GM12878 (cell line): ENCODE results near the gene RAET1G.
"Not testable (repeated sequence)": the region's sequence is repeated elsewhere in the genome, so short reads cannot be mapped to it uniquely, and the experiment has no call there.

Experiments used
- ETV6 ChIP-seq, 2 experiments: fragments of 450-650 bp in 1 of 2; IDR thresholded peaks in 1 of 2; conservative IDR thresholded peaks in 1 of 2; 2 replicates each; pipeline ENCODE4 v1.6.1; 2014; ENCODE audit warnings: antibody characterized with exemption in 1 of 2, borderline replicate concordance in 1 of 2, low read depth in 1 of 2, mild to moderate bottlenecking in 1 of 2, moderate library complexity in 1 of 2
- KLF5 ChIP-seq: fragments of 450-650 bp; IDR thresholded peaks from 2 replicates; pipeline ENCODE4 v1.6.1; 2014; ENCODE audit warnings: mild to moderate bottlenecking; ENCODE audit not compliant: partially characterized antibody
- MTA3 ChIP-seq: IDR thresholded peaks from 2 replicates; pipeline ENCODE4 v1.6.1; 2012; ENCODE audit warnings: low read length, inconsistent platforms, borderline replicate concordance
- MXI1 ChIP-seq: fragments of 150-350 bp; IDR thresholded peaks from 2 replicates; pipeline ENCODE4 v1.6.1; 2011; ENCODE audit warnings: low read depth, mild to moderate bottlenecking, inconsistent platforms, low read length, improper control_type of control experiment
- MYC ChIP-seq: IDR thresholded peaks from 2 replicates; pipeline ENCODE4 v1.6.1; 2011; ENCODE audit warnings: mild to moderate bottlenecking, low read length, moderate library complexity, inconsistent platforms; ENCODE audit not compliant: insufficient read depth, insufficient replicate concordance, insufficient read length, severe bottlenecking
- POLR2A ChIP-seq: IDR thresholded peaks from 2 replicates; pipeline ENCODE4 v1.6.1; 2011; ENCODE audit warnings: low read depth, mild to moderate bottlenecking, low read length
- POLR2AphosphoS5 ChIP-seq: IDR thresholded peaks from 2 replicates; pipeline ENCODE4 v1.6.1; 2011; ENCODE audit warnings: mild to moderate bottlenecking, low read length, inconsistent platforms
- TAF1 ChIP-seq: IDR thresholded peaks from 2 replicates; pipeline ENCODE4 v1.6.1; 2011; ENCODE audit warnings: mild to moderate bottlenecking, low read depth, low read length, borderline replicate concordance
- TF ChIP-seq, protein P1 (sequence below): IDR thresholded peaks from 2 replicates; pipeline ENCODE4 v1.6.1; 2011; ENCODE audit warnings: low read depth, low read length, improper control_type of control experiment, borderline replicate concordance
- TF ChIP-seq, protein P2 (sequence below), 3 experiments: IDR thresholded peaks in 2 of 3; conservative IDR thresholded peaks in 1 of 3; 2 replicates each; pipeline ENCODE4 v1.5.1; 2011; ENCODE audit warnings: low read depth in 3 of 3, low read length in 3 of 3, mild to moderate bottlenecking in 3 of 3, control low read depth in 2 of 3, moderate library complexity in 2 of 3, inconsistent platforms in 1 of 3, mixed read lengths in 1 of 3; ENCODE audit not compliant: control insufficient read depth in 2 of 3, insufficient read depth in 1 of 3; ENCODE audit errors: extremely low read depth in 1 of 3
- TF ChIP-seq, protein P3 (sequence below): fragments of 450-650 bp; IDR thresholded peaks from 2 replicates; pipeline ENCODE4 v1.6.1; 2018; ENCODE audit warnings: borderline replicate concordance, mild to moderate bottlenecking; ENCODE audit not compliant: partially characterized antibody
- TF ChIP-seq, protein P4 (sequence below): IDR thresholded peaks from 2 replicates; pipeline ENCODE4 v1.6.1; 2011; ENCODE audit warnings: low read depth, mild to moderate bottlenecking, low read length, moderate library complexity, borderline replicate concordance; ENCODE audit errors: extremely low read depth

DNA sequence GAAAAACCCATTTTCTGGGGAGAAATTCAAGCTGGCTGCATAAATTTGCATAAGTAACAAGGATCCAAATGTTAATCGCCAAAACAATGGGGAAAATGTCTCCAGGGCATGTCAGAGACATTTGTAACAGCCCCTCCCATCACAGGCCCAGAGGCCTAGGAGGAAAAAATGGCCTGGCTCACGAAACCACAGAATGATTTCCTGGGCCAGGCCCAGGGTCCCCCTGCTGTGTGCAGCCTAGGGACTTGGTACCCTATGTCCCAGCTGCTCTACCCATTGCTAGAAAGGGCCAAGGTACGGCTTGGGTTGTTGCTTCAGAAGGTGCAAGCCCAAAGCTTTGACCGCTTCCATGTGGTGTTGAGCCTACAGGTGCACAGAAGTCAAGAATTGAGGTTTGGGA is 14.4 kb downstream of the RAET1G start:
- not testable (repeated sequence) for TF ChIP-seq KLF5; MXI1; MYC; POLR2A; MTA3; TAF1; ETV6 (conservative IDR thresholded peaks at IDR 0.05 in 1 of 2, IDR thresholded peaks at IDR 0.05 in 1 of 2; ENCODE audit: borderline replicate concordance in 1 of 2, low read depth in 1 of 2); POLR2AphosphoS5
- TF ChIP-seq, protein P1, sequence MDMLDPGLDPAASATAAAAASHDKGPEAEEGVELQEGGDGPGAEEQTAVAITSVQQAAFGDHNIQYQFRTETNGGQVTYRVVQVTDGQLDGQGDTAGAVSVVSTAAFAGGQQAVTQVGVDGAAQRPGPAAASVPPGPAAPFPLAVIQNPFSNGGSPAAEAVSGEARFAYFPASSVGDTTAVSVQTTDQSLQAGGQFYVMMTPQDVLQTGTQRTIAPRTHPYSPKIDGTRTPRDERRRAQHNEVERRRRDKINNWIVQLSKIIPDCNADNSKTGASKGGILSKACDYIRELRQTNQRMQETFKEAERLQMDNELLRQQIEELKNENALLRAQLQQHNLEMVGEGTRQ, result not testable (repeated sequence)
- TF ChIP-seq, protein P2, sequence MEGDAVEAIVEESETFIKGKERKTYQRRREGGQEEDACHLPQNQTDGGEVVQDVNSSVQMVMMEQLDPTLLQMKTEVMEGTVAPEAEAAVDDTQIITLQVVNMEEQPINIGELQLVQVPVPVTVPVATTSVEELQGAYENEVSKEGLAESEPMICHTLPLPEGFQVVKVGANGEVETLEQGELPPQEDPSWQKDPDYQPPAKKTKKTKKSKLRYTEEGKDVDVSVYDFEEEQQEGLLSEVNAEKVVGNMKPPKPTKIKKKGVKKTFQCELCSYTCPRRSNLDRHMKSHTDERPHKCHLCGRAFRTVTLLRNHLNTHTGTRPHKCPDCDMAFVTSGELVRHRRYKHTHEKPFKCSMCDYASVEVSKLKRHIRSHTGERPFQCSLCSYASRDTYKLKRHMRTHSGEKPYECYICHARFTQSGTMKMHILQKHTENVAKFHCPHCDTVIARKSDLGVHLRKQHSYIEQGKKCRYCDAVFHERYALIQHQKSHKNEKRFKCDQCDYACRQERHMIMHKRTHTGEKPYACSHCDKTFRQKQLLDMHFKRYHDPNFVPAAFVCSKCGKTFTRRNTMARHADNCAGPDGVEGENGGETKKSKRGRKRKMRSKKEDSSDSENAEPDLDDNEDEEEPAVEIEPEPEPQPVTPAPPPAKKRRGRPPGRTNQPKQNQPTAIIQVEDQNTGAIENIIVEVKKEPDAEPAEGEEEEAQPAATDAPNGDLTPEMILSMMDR (IDR thresholded peaks at IDR 0.05 in 2 of 3, conservative IDR thresholded peaks at IDR 0.05 in 1 of 3; ENCODE audit: control insufficient read depth in 2 of 3, extremely low read depth in 1 of 3, insufficient read depth in 1 of 3, low read depth in 3 of 3, low read length in 3 of 3), result not testable (repeated sequence)
- TF ChIP-seq, protein P3, sequence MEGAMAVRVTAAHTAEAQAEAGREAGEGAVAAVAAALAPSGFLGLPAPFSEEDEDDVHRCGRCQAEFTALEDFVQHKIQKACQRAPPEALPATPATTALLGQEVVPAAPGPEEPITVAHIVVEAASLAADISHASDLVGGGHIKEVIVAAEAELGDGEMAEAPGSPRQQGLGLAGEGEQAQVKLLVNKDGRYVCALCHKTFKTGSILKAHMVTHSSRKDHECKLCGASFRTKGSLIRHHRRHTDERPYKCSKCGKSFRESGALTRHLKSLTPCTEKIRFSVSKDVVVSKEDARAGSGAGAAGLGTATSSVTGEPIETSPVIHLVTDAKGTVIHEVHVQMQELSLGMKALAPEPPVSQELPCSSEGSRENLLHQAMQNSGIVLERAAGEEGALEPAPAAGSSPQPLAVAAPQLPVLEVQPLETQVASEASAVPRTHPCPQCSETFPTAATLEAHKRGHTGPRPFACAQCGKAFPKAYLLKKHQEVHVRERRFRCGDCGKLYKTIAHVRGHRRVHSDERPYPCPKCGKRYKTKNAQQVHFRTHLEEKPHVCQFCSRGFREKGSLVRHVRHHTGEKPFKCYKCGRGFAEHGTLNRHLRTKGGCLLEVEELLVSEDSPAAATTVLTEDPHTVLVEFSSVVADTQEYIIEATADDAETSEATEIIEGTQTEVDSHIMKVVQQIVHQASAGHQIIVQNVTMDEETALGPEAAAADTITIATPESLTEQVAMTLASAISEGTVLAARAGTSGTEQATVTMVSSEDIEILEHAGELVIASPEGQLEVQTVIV, result not testable (repeated sequence)
- TF ChIP-seq, protein P4, sequence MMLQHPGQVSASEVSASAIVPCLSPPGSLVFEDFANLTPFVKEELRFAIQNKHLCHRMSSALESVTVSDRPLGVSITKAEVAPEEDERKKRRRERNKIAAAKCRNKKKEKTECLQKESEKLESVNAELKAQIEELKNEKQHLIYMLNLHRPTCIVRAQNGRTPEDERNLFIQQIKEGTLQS, result not testable (repeated sequence)
